ENCODE data around the gene TOM1L2.
"Not testable (repeated sequence)": the region's sequence is repeated elsewhere in the genome, so short reads cannot be mapped to it uniquely, and the experiment has no call there.

Gene TOM1L2

DNA sequence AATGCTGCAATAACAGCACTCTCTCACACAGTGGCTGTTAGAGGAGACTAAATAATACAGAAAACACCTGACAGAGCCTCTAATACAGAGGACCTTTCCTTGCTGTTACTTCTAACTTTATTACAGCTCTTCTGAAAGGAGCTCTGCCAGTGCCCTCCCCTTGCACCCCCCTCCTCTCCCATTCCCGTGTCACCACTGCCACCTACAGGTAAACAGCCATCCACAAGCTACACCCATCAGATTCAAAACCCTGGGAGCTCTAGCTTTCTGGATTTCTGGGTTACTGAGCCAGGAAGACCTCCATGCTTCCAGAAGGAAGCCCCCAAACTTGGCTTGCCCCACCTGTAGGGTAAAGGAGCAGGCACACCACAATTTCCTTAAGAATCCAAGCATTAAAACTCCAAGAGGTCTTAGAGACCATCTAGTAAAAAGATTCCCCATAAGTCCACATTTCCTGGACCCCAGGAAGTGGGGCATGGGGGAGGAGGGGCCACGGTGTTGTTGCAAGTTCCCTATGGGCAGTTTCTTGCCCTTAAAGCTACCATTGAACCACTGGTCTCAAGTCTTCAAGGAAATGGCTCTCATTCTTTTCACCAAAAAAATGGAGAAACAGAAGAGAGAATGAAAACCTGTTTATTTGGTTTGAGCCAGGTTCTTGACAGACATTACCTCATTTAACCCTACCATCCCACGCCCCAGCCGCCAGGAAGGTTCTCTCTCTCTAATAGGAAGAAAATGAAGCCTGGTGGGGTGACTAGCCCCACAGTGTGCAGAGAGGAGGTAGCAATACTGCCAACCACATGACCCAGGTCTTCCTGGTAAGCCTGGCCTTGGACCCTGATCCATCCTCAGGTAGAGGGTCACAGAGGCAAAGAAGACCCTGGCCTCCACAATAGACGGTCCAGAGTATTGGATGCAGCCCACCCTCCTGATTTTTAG, 52.8 kb downstream of the TOM1L2 start:
- peak; percentile 72 for DNase-seq

DNA sequence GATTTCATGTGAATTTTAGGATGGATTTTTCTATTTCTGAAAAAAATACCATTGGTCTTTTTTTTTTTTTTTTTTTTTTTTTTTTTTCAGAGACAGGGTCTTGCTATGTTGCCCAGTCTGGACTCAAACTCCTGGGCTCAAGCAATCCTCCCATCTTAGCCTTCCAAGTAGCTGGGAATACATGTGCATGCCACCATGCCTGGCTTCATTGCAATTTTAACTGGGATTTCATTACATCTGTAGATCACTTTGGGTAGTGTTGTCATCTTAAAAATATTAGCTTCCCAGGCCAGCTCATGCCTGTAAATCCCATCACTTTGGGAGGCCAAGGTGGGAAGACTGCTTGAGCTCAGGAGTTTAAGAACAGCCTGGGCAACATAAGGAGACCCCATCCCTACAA, 54.8 kb downstream of the TOM1L2 start:
- DNase-seq = no peak

DNA sequence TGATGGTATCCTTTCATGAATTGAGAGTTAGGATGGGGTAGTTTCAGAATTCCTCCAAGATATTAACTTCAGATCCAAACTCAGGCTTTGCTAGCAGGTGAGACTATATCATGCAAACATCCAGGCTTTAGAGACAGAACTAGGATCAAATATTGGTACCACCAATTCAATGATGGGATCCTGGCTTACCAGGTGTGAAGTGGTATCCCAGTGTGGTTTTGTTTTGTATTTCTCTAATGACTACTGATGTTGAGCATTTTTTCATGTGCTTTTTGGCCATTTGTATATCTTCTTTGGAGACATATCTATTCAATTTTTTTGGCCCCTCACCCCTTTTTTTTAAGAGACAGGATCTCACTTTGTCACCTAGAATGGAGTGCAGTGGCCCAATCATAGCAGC, 57.0 kb downstream of the TOM1L2 start:
- no peak for DNase-seq

DNA sequence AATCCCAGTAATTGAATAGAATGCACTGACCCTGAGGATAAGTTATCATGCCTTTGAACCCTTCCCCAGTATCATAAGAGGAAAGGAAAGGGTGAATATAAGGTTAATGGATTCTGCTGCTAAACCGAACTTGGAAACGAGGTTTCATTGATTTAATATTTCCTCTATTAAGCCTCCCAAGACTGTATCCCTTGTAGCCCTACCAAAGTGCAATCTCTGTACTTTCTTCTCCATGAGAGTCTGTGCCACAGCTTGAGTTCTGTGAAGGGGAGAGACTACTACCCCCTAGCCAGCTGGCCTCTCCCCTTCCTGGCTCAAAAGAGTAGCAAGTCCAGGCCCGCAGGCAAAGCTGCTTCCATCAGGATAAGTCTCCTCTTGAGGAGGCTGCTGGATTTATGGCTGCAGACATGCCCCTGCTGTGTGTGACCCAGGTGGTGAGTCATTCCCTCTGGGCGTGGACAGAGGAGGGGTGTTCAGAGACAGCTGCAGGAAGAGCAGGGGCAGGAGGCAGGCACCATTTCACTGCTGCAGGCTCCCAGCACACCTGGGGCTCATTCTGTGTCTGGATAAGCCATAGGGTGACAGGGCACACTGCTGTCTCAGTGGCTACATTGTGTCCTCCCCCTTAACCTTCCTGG, 58.4 kb downstream of the TOM1L2 start:
- DNase-seq = peak; percentile 60

DNA sequence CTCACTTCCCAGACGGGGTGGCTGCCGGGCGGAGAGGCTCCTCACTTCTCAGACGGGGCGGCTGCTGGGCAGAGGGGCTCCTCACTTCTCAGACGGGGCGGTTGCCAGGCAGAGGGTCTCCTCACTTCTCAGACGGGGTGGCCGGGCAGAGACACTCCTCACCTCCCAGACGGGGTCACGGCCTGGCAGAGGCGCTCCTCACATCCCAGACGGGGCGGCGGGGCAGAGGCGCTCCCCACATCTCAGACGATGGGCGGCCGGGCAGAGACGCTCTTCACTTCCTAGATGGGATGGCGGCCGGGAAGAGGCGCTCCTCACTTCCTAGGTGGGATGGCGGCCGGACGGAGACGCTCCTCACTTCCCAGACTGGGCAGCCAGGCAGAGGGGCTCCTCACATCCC, 59.9 kb downstream of the TOM1L2 start:
- not testable (repeated sequence) for DNase-seq

DNA sequence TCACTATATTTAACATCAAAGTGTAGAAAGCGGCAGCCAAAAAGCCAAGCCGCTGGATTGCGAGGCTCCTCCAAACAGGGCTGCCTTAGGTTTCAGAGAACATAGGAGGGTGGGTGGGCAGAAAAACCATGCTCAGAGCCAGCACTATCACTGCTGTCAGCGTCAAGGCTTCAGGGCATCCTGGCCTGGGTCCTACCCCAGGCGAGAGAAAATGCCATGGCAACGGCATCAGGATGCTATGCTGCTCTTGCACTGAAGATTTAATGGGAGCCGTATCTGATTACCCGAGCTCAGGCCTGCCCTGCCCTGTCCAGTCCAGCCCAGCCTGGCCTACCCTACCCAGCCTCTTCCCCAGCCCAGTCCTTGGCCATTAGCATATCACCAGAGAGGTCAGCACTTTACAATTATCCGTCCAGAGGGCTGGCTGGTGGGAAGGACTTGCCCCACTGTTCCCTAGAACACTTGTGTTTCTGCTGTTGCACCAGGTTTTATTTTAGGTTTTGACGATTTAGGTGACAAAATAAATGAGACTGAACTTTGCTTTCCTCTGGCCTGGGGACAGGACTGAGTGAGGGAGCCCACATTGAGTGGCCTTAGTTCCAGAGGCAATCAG, 61.1 kb downstream of the TOM1L2 start:
- peak; percentile 46 for DNase-seq

DNA sequence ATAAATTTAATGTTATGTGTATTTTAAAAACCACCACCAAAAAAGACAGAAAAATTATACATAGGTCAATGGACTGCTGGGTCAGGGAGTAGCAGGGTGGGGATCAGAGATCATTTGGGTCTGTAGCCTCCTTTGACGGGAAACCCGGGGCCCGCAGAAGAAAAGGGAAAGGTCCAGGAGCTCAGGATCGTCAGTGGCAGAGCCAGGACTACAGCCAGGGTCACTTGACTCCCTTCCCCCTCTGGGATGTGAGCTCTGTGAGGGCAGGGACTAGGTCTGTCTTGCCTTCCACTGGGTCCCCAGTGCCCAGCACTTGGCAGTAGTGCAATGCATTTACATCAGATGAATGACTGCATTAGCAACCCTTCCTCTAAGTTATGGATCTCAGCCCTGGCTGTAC, 62.1 kb downstream of the TOM1L2 start:
- no peak for DNase-seq

DNA sequence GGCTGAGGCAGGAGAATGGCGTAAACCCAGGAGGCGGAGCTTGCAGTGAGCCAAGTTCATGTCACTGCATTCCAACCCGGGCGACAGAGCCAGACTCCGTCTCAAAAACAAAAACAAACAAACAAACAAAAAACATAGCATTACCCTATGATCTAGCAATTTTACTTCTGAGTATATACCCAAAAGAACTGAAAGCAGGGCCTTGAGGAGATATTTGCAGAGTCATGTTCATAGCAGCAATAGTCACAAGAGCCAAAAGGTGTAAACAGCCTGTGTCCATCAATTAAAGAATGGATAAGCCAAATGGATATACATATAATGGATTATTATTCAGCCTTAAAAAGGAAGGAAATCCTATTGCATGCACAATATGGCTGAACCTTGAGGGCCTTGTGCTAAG, 63.1 kb downstream of the TOM1L2 start:
- no peak for DNase-seq

DNA sequence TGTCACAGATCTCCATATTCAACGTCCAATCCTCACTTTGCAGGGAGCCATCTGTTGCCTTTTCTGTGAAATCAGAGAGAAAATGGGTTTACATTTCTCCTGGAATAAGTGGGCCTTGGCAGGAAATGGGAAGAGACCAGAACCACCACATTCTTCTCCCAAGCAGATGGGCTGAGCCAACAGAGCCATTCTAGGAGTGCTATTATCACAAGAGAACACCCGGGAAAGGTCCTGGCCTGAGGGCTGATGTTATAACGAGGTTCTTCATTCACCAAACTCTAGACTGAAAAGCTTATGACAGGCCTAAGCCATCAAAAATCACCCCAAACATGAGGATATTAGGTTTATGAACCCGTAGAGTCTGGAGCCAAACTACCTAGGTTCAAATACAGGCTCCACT, 64.7 kb downstream of the TOM1L2 start:
- DNase-seq = no peak

DNA sequence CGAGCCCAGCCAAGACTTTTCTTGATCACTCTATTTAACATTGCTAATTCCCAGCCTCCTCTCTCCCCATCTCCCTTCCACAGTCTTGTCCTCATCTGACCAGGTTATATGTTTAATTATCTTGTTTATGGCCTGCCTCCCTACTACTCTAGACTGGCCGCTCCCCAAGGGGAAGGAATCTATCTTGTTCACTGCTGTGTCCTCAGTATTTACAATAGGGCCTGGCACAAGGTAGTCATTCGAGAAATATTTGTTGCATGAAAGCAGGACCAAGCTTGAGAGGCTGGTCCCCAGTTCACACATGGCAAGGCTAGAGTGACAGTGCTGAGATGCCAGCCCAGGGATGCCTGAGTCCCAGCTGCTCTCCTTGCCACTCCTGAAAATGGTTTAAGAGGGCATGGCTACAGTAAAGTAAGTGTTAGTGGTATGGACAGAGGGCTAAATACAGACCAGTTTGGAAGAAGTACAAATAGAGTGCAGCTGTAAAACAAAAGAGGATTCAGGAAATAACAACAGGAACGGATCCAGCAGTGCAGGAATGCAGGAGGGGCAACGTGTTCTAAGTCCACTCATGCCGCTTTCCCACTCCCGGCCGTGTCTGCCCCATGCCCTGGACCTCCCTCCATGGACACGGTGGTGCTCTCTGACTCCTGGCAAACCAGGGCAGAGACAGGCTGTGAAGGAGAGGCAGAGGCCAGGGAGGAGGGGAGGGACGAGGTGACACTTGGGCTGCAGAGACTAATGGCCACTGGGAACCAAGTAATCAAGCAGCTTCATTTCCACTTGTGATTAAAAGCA, 65.6 kb downstream of the TOM1L2 start:
- DNase-seq = no peak

DNA sequence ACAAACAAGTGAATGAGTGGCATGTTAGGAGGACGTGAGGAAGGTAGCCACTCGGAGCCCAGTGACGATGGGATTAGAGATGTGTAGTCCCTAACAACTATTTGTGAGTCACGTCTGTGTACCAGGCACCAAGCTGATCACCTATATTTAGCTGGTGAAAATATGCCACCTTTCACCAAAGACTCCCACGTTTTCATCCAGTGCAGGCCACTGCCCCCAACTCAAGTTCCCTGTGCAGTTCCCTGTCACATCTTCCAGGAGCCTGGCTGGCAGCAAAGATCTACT, 67.2 kb downstream of the TOM1L2 start:
- DNase-seq = no peak

DNA sequence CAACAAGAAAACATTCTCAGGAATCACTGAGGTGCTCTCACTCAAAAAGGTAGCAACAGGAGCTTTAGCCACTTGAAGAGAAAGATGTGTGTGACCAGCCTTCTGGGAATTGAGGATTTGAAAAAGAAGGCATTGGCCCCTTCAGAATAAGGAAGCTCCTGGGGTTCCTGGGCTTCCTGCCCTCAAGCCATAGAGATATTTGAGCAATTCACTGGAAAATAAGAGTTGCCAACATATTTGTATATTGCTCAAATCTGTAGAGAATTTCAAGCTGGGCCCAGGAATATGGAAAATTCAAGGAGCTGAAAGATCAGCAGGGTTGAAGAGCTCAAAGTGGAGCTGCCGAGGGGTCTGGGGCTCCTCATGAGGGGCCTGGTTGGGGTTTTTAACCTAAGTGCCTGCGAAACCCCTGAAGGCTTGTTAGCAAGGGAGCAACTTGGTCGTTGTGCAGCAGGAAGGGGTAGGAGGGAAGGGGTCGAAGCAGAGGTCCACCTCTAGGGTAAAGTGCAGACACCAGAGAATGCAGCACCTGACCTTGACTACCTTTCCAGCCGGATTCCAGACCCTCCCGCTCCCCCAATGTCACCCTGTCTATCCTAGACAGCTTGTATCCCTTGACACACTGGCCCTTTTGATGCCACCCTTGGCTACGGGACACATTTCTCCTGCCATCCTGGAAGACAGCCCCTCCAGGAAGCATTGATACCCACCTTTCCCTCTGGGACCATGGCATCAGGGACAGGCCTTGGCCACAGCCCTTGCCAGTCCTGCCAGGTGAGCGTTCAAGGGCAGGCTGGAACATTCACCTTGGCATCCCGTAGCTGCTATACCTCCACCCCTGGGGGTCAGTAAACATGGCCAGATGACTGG, 67.8 kb downstream of the TOM1L2 start:
- DNase-seq = no peak

DNA sequence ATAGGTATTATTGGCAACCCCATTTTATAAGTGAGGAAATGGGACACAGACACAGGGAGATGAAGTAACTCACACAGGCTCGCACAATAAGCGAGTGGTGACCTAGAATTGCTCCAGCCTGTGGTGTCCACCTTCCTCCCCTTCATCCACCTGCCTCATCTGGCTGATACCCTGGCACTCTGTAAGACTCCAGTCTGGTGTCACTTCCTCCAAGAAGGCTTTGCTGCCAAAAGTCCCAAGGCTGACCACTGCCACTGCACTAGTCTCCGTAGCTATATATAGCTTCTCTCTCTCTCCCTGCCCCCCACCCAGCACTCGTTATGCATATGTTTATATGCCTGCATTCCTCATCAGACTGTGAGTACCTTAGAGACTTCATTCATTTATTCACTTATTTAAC, 69.3 kb downstream of the TOM1L2 start:
- no peak for DNase-seq

DNA sequence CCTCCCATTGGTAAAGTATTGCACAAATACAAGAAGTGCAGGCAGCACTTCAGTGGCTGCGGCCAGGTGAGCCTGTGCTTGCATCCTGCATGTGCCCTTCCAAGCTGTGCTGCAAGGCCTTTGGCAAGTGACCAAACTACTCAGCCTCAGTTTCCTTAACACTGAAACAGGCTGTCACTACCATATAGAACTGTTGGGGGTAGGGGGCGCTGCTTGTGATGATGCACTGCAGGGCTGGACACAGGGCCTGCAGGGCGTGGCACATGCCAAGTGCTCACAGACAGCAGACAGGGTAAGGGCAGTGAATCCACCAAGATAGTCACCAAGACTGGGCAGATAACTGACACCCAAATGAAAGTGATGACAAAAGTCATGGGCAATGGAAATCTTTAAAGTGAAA, 69.8 kb downstream of the TOM1L2 start:
- no peak for DNase-seq

DNA sequence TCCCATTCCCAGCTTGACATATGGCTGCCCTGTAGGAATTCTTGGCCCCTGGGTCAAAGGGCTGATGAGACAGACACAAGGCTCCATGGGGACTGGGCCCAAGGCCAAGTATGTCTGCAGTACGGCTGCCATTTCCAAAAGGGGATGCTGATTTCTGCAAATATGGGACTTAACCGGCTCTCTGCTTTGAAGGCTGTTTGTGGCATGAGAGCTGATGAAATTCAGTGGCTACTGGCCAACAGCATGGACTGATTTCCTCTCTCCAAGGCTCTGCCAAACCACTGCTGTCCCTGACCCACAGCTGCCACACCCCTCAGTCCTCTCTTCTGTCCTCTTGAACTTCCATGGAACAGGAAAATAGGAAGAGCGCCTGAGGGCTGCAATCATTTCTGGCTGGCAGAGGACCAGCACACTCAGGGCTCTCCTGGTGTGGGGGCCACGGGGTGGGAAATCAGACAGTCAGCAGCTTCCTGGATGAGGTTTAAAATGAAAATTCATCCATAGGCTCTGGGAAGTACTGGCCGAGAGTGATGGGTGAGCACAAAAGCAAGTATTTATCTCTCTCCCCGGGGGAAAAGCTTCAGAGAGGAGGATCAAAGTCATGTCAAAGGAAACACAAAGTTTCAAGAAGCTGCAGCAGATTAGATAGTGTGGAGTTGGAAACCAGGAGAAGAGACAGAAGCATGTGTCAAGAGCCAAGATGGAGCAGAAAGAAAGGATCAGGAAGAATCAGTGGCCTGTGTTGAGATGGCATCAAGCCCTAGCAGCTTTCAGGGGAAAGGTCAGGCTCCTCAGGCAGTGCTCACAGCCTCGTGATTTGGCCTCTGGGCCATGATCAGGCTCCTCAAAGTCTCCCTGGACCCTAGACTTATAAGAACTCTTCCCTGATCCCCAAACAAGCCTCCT, 71.3 kb downstream of the TOM1L2 start:
- DNase-seq = no peak

DNA sequence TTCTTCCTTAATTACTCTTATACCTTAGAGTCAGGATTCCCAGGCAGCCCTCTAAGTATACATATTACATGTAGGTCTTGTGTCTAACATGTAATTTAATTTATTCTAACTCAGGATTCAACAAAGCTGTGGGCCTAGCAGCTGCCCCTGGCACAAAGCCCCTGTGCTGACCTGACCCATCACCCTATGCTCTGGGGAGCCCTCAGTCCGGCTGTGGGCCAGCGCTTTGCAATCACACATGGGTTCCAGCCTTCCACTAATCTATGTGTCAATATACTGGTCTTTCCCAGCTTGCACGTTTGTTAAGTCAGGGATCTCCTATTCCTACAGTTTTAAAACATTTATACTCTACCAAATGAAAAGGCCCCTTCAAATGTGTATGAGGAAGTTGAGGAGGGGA, 72.7 kb downstream of the TOM1L2 start:
- no peak for DNase-seq

DNA sequence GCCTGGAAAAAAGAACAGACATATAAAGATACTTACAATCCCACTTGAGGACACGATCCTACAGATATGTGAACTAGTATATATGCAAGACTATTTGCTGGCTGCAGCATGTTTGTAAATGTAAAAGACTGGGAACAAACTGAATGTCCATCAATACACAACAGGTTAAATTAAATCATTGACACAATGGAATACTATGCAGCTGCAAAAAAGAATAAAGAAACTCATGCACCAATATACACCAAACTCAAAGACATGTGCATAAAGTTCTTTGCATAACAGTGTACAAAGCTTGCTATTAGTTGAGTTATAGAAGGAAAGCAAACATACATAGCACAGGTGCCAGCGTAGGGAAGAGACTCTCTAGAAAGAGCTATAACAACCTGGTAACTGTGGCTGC, 73.5 kb downstream of the TOM1L2 start:
- no peak for DNase-seq

DNA sequence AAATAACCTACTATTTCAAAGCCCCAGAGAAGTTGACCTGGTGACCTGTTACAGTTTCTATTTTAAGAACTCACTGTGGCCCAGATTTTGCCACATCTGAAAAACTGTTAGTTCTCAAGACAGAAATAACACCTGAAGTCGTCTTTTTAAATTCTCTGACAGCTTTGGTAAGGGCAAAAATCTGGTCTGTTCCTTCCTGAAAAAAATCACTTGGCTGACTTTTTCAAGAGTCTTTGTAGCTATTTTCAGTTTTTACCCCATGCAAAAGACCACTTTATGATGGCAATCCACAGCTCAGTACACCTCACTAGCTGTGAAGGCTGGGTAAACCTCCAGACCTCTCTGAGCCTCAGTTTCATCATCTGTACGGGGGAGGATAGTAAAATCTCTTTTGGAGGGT, 74.8 kb downstream of the TOM1L2 start:
- no peak for DNase-seq

DNA sequence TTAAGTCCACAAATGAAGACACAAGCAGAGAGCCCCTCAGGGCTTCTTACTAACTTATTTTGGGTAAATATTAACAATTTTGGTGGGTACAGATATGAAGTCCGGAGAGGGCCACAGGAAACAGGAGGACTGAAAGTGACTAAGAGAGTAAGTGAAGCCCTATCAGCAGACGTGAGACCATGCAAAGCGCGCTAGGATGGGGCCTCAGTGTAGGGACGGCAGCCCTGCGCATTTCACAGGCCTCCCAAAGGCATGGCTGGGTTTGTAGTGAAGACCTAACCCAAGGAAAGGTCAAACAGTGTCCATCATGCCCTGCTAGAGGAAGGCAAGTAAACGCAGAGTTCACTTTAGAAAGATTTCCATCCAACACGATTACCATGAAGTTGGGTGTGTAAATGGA, 75.5 kb downstream of the TOM1L2 start:
- DNase-seq = no peak

DNA sequence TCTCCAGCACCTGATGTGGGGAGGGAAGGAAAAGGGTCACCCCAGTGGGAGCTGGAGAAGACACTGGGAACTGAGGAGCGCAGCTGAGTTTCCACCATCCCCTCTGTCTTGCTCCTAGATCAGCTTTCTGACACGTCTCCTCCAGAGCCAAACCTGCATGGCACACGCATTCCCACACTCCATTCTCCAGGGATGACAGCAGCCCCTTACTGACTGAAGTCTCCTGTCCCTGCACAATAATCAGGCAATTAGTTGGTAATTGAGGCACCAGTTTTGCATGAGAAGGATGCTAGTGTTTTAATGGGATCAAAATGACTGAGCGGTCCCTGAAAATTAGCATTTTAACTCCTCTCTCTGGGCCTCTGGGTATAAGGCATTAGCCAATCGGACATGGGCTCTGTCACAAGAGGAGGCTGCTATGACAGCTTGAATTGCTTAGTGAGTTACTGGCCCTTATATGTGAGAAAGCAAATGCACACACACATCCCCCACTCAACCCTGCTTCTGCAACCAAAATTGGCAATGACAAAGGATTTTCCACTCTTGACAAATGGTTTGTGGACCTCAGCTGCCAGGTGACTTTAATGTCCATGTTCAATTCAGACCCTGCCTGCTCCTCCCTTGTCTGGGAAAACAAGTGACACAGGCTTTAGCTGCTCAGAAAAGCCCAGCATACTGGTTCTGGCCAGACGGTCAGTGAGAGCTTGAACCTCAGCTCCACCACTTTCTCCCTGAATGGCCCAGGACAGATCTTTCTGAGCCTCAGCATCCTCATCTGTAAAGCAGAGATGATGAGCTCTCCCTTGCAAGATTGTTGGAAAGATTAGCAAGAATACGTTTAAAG, 78.2 kb downstream of the TOM1L2 start:
- DNase-seq = no peak
